Muscle layer of duodenum (tissue), 2 donors: ENCODE results near the gene SIL1.
"Not testable (repeated sequence)": the region's sequence is repeated elsewhere in the genome, so short reads cannot be mapped to it uniquely, and the experiment has no call there.

Source experiments
- H3K27ac ChIP-seq: one replicate; pipeline ENCODE4 v1.7.0; 2013; ENCODE audit warnings: mild to moderate bottlenecking, low read length
- H3K27me3 ChIP-seq: one replicate; pipeline ENCODE4 v1.7.0; 2013; ENCODE audit warnings: low read depth, mild to moderate bottlenecking, control low read depth, low read length
- H3K36me3 ChIP-seq, 2 donors: one replicate each; pipeline ENCODE4 v1.7.0; 2013; ENCODE audit warnings: low read length in 2 of 2, control low read depth in 1 of 2, mild to moderate bottlenecking in 1 of 2; ENCODE audit not compliant: insufficient read depth in 2 of 2, control insufficient read depth in 1 of 2
- H3K4me1 ChIP-seq, 2 donors: one replicate each; pipeline ENCODE4 v1.7.0; 2013; ENCODE audit warnings: low read length in 2 of 2, mild to moderate bottlenecking in 2 of 2, control low read depth in 1 of 2, moderate library complexity in 1 of 2; ENCODE audit not compliant: insufficient read depth in 2 of 2, control insufficient read depth in 1 of 2
- H3K4me3 ChIP-seq, 2 donors: one replicate each; pipeline ENCODE4 v1.7.0; 2013; ENCODE audit warnings: low read length in 2 of 2, low read depth in 1 of 2, mild to moderate bottlenecking in 1 of 2
- H3K9me3 ChIP-seq, 2 donors: one replicate each; pipeline ENCODE4 v1.7.0; 2013; ENCODE audit warnings: low read length in 2 of 2, control low read depth in 1 of 2, mild to moderate bottlenecking in 1 of 2; ENCODE audit not compliant: control insufficient read depth in 1 of 2
- donor health status: healthy.

The SIL1 gene

GRCh38 chr5:138926257-138926656, 271.9 kb downstream of the SIL1 start:
- Histone ChIP-seq H3K36me3 (peaks cover 47 to 60% of the 10 kb centered on the region in 2 donors), H3K9me3 (no peaks in the 10 kb centered on the region), H3K4me3 (no peak overlapping the region), H3K27me3 (no peaks in the 10 kb centered on the region), H3K4me1 (peaks cover 0 to 4% of the 10 kb centered on the region in 2 donors), H3K27ac (no peak overlapping the region)

- H3K4me1 ChIP-seq, result peaks cover 0 to 4% of the 10 kb centered on the region in 2 donors
- peaks cover 41 to 57% of the 10 kb centered on the region in 2 donors for H3K36me3 ChIP-seq
- H3K4me3 ChIP-seq, result no peak overlapping the region
- no peaks in the 10 kb centered on the region for H3K27me3 ChIP-seq
- H3K27ac ChIP-seq, result no peak overlapping the region
- H3K9me3 ChIP-seq, result no peaks in the 10 kb centered on the region
Observed at GRCh38 chr5:138925090-138925635, 273.0 kb downstream of the SIL1 start.

- Histone ChIP-seq H3K4me1 (peaks cover 0 to 5% of the 10 kb centered on the region in 2 donors), H3K27me3 (no peaks in the 10 kb centered on the region), H3K27ac (no peak overlapping the region), H3K4me3 (no peak overlapping the region), H3K9me3 (no peaks in the 10 kb centered on the region), H3K36me3 (peaks cover 46 to 49% of the 10 kb centered on the region in 2 donors)
Observed at GRCh38 chr5:138922494-138922893, 275.7 kb downstream of the SIL1 start.

GRCh38 chr5:138921362-138921761, 276.8 kb downstream of the SIL1 start:
- not testable (repeated sequence) for H3K9me3 ChIP-seq, H3K27ac ChIP-seq, H3K27me3 ChIP-seq, H3K4me1 ChIP-seq, H3K4me3 ChIP-seq
- H3K36me3 ChIP-seq, result peaks cover 38 to 41% of the 10 kb centered on the region in 2 donors

- peaks cover 29 to 31% of the 10 kb centered on the region in 2 donors for H3K36me3 ChIP-seq
- H3K9me3 ChIP-seq, result no peaks in the 10 kb centered on the region
- no peaks in the 10 kb centered on the region for H3K27me3 ChIP-seq
- H3K4me1 ChIP-seq, result peaks cover 0 to 5% of the 10 kb centered on the region in 2 donors
- no peak overlapping the region for H3K4me3 ChIP-seq
- H3K27ac ChIP-seq, result no peak overlapping the region
Observed at GRCh38 chr5:138920181-138920580, 278.0 kb downstream of the SIL1 start.

GRCh38 chr5:138918686-138919085, 279.5 kb downstream of the SIL1 start:
- H3K27ac ChIP-seq, result no peak overlapping the region
- peaks cover 21 to 24% of the 10 kb centered on the region in 2 donors for H3K36me3 ChIP-seq
- H3K27me3 ChIP-seq, result no peaks in the 10 kb centered on the region
- peaks cover 0 to 5% of the 10 kb centered on the region in 2 donors for H3K4me1 ChIP-seq
- H3K4me3 ChIP-seq, result no peak overlapping the region
- no peaks in the 10 kb centered on the region for H3K9me3 ChIP-seq

- no peaks in the 10 kb centered on the region for H3K9me3 ChIP-seq
- H3K27me3 ChIP-seq, result no peaks in the 10 kb centered on the region
- H3K4me3 ChIP-seq, result no peak overlapping the region
- H3K4me1 ChIP-seq, result peaks cover 0 to 5% of the 10 kb centered on the region in 2 donors
- H3K27ac ChIP-seq, result no peak overlapping the region
- H3K36me3 ChIP-seq, result peaks cover 12 to 22% of the 10 kb centered on the region in 2 donors
Observed at GRCh38 chr5:138914338-138914737, 283.8 kb downstream of the SIL1 start.

- peaks cover 10 to 20% of the 10 kb centered on the region in 2 donors for H3K36me3 ChIP-seq
Observed at GRCh38 chr5:138913773-138914172, 284.4 kb downstream of the SIL1 start.

GRCh38 chr5:138912093-138912492, 286.1 kb downstream of the SIL1 start:
- H3K36me3 ChIP-seq, result peaks cover 13 to 19% of the 10 kb centered on the region in 2 donors
- no peaks in the 10 kb centered on the region for H3K9me3 ChIP-seq
- no peak overlapping the region for H3K4me3 ChIP-seq
- no peaks in the 10 kb centered on the region for H3K4me1 ChIP-seq
- no peaks in the 10 kb centered on the region for H3K27me3 ChIP-seq
- H3K27ac ChIP-seq, result no peak overlapping the region

More at GRCh38 chr5:138913773-138914172, 284.4 kb downstream of the SIL1 start:
- H3K4me3 ChIP-seq, result no peak overlapping the region
- H3K9me3 ChIP-seq, result no peaks in the 10 kb centered on the region
- no peak overlapping the region for H3K27ac ChIP-seq
- no peaks in the 10 kb centered on the region for H3K27me3 ChIP-seq
- H3K4me1 ChIP-seq, result peaks cover 0 to 3% of the 10 kb centered on the region in 2 donors

GRCh38 chr5:138911441-138911840, 286.7 kb downstream of the SIL1 start:
- H3K27ac ChIP-seq, result no peak overlapping the region

GRCh38 chr5:138910546-138911185, 287.5 kb downstream of the SIL1 start:
- Histone ChIP-seq H3K4me1 (no peaks in the 10 kb centered on the region), H3K36me3 (peaks cover 21 to 26% of the 10 kb centered on the region in 2 donors), H3K9me3 (no peaks in the 10 kb centered on the region), H3K27ac (no peak overlapping the region), H3K4me3 (no peak overlapping the region), H3K27me3 (no peaks in the 10 kb centered on the region)

More at GRCh38 chr5:138911441-138911840, 286.7 kb downstream of the SIL1 start:
- Histone ChIP-seq H3K36me3 (peaks cover 17 to 20% of the 10 kb centered on the region in 2 donors), H3K27me3 (no peaks in the 10 kb centered on the region), H3K4me3 (no peak overlapping the region), H3K9me3 (no peaks in the 10 kb centered on the region), H3K4me1 (no peaks in the 10 kb centered on the region)
